Activated CD4-positive, alpha-beta T cell treated with anti-CD3 and anti-CD28 coated beads, Interleukin-2, Interleukin-6, amounts not matched to agents 100 ng/mL and 50 ng/mL, durations not matched to agents 16 hours and 8 hours (primary cell): Measurements from ENCODE around the gene SDK1.
"Not testable (repeated sequence)": the region's sequence is repeated elsewhere in the genome, so short reads cannot be mapped to it uniquely, and the experiment has no call there.

Source experiments
- DNase-seq: peaks from one replicate; pipeline ENCODE4 v3.0.0-alpha.2; 2020

The SDK1 gene

GRCh38 chr7:3937146-3937545 is 636.1 kb downstream of the SDK1 start:
- DNase-seq: no peak

GRCh38 chr7:3937605-3938004 is 636.6 kb downstream of the SDK1 start:
- no peak for DNase-seq

- DNase-seq: not testable (repeated sequence)
These were observed 640.7 kb downstream of the SDK1 start for GRCh38 chr7:3941706-3942105.

- DNase-seq: no peak
These were observed 641.2 kb downstream of the SDK1 start for GRCh38 chr7:3942276-3942675.

- no peak for DNase-seq
These were observed 642.0 kb downstream of the SDK1 start for GRCh38 chr7:3942816-3943745.

- DNase-seq: no peak
These were observed 642.9 kb downstream of the SDK1 start for GRCh38 chr7:3943779-3944520.

GRCh38 chr7:3949242-3949640 is 648.2 kb downstream of the SDK1 start:
- DNase-seq: no peak

GRCh38 chr7:3950249-3950648 is 649.2 kb downstream of the SDK1 start:
- DNase-seq: no peak

- DNase-seq: no peak
These were observed 650.4 kb downstream of the SDK1 start for GRCh38 chr7:3951316-3952055.

- DNase-seq: no peak
These were observed 652.1 kb downstream of the SDK1 start for GRCh38 chr7:3953133-3953532.

GRCh38 chr7:3953946-3954345 is 652.9 kb downstream of the SDK1 start:
- no peak for DNase-seq

GRCh38 chr7:3955026-3955425 is 654.0 kb downstream of the SDK1 start:
- no peak for DNase-seq

GRCh38 chr7:3955751-3956696 is 655.0 kb downstream of the SDK1 start:
- DNase-seq: peak; percentile 6

- DNase-seq: no peak
These were observed 655.9 kb downstream of the SDK1 start for GRCh38 chr7:3956949-3957348.

GRCh38 chr7:3957472-3958108 is 656.5 kb downstream of the SDK1 start:
- no peak for DNase-seq

- no peak for DNase-seq
These were observed 657.0 kb downstream of the SDK1 start for GRCh38 chr7:3958109-3958483.

GRCh38 chr7:3959364-3959763 is 658.3 kb downstream of the SDK1 start:
- DNase-seq: no peak

GRCh38 chr7:3960050-3960763 is 659.2 kb downstream of the SDK1 start:
- DNase-seq: no peak

GRCh38 chr7:3960942-3961341 is 659.9 kb downstream of the SDK1 start:
- DNase-seq: no peak

GRCh38 chr7:3961857-3962503 is 660.9 kb downstream of the SDK1 start:
- no peak for DNase-seq
